ENCODE data around the gene ARHGEF33. TPM values are rescaled to one million over a fixed set of nuclear protein-coding genes. Genes with fewer than 3 reads are reported as not detected.

ARHGEF33 gene
- total and polyA plus RNA-seq, 3 donors from 2014 or later, result 5.9 to 16.7 (median 6.2) TPM

DNA sequence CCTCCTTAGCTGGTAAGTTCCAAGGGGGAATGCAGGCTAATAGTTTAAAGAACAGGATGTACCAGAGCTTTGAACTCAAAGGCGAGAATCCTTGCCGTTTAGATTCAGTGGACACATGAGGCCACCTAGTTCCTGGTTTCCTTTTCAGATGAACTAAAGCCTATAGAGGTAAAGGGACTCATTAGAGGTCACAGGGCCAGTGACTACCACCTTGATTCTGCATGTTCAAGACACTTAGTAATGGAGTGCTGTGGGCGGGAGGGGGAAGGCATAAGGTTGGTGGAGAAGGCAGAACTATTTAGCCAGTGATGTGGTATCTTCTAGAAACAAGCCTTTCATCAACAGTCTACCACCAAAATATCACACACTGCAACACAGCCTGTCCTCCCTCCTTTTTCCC lies 47.9 kb downstream of the ARHGEF33 start:
- TF ChIP-seq POLR2A (IDR thresholded peaks at IDR 0.05) (no peak), CTCF (IDR thresholded peaks at IDR 0.05) (no peak)
- intact Hi-C loops (cut with DNase I; ENCODE audit: low total_unique reads), result no loop called here
- DNase-seq, result no peak
- H3K4me3 ChIP-seq, result no peak overlapping the region
- WGBS, 2 donors, result 54 to 67% methylated on average over 3 of the region's 3 CpGs
- no peaks in the 10 kb centered on the region for H3K9me3 ChIP-seq
- no peaks in the 10 kb centered on the region for H3K36me3 ChIP-seq (ENCODE audit: low read depth, missing control alignments)
- H3K27ac ChIP-seq, result no peak overlapping the region
- no peaks in the 10 kb centered on the region for H3K27me3 ChIP-seq
- H3K4me1 ChIP-seq, result no peaks in the 10 kb centered on the region

GRCh38 chr2:38940746-38941145 lies 51.1 kb downstream of the ARHGEF33 start:
- H3K27ac ChIP-seq, result no peak overlapping the region
- DNase-seq, result no peak
- no peak for TF ChIP-seq CTCF (IDR thresholded peaks at IDR 0.05)
- no peak for TF ChIP-seq POLR2A (IDR thresholded peaks at IDR 0.05)
- H3K27me3 ChIP-seq, result no peaks in the 10 kb centered on the region
- no peak overlapping the region for H3K4me3 ChIP-seq
- peaks cover 5% of the 10 kb centered on the region for H3K4me1 ChIP-seq
- no peaks in the 10 kb centered on the region for H3K36me3 ChIP-seq (ENCODE audit: low read depth, missing control alignments)
- intact Hi-C loops (cut with DNase I; ENCODE audit: low total_unique reads), result no loop called here
- H3K9me3 ChIP-seq, result no peaks in the 10 kb centered on the region
- 97 to 100% methylated on average over 1 of the region's 1 CpG for WGBS, 2 donors

GRCh38 chr2:38943784-38944183 lies 54.1 kb downstream of the ARHGEF33 start:
- Histone ChIP-seq H3K27me3 (no peaks in the 10 kb centered on the region), H3K4me3 (no peak overlapping the region)
- intact Hi-C loops (cut with DNase I; ENCODE audit: low total_unique reads), result no loop called here

DNA sequence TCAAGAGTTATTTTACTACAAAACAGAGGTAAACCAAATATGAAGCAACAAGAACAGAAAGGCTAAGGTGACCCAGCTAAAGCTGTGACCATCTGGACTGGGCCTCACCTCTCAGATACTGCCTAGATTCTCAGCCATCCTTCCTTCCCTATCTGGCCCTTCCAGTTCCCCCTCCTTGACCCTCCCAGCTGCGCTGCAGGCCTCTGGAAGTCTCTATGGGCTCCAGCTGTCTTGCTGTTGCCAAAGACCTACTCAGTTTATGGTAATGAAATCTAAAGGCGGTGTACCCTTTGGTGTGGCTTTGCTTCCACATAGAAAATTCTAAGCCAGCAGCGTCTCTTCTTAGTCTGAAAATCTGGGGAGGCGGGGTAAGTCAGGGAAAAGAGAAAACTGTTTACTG lies 55.7 kb downstream of the ARHGEF33 start:
- Histone ChIP-seq H3K36me3 (ENCODE audit: low read depth, missing control alignments) (no peaks in the 10 kb centered on the region), H3K27me3 (no peaks in the 10 kb centered on the region), H3K4me3 (no peak overlapping the region), H3K4me1 (peaks cover 8% of the 10 kb centered on the region), H3K9me3 (no peaks in the 10 kb centered on the region), H3K27ac (peak overlapping the region in 1 of 2 donors; percentile 63)
- TF ChIP-seq POLR2A (IDR thresholded peaks at IDR 0.05), result no peak
- TF ChIP-seq CTCF (IDR thresholded peaks at IDR 0.05), result no peak
- intact Hi-C loops (cut with DNase I; ENCODE audit: low total_unique reads), result no loop called here
- 61 to 71% methylated on average over 4 of the region's 4 CpGs for WGBS, 2 donors
- no peak for DNase-seq

More at GRCh38 chr2:38943784-38944183, 54.1 kb downstream of the ARHGEF33 start:
- TF ChIP-seq POLR2A (IDR thresholded peaks at IDR 0.05) (no peak), CTCF (IDR thresholded peaks at IDR 0.05) (no peak)
- DNase-seq, result no peak
- Histone ChIP-seq H3K9me3 (no peaks in the 10 kb centered on the region), H3K36me3 (ENCODE audit: low read depth, missing control alignments) (no peaks in the 10 kb centered on the region), H3K27ac (no peak overlapping the region), H3K4me1 (peaks cover 8% of the 10 kb centered on the region)

- TF ChIP-seq POLR2A (IDR thresholded peaks at IDR 0.05), result no peak
- TF ChIP-seq CTCF (IDR thresholded peaks at IDR 0.05), result no peak
- no peak for DNase-seq
- intact Hi-C loops (cut with DNase I; ENCODE audit: low total_unique reads), result no loop called here
- H3K36me3 ChIP-seq (ENCODE audit: low read depth, missing control alignments), result no peaks in the 10 kb centered on the region
- H3K9me3 ChIP-seq, result no peaks in the 10 kb centered on the region
- H3K4me1 ChIP-seq, result peaks cover 8% of the 10 kb centered on the region
- 64 to 68% methylated on average over 5 of the region's 5 CpGs for WGBS, 2 donors
- H3K27me3 ChIP-seq, result no peaks in the 10 kb centered on the region
- no peak overlapping the region for H3K4me3 ChIP-seq
- H3K27ac ChIP-seq, result no peak overlapping the region
Observed at GRCh38 chr2:38945911-38946310, 56.2 kb downstream of the ARHGEF33 start.

All from testis (tissue), 3 donors.